ENCODE data around the gene KLHL17. TPM values are rescaled to one million over a fixed set of nuclear protein-coding genes. Genes with fewer than 3 reads are reported as not detected.

Gene KLHL17
- 18.1 and 18.5 TPM in 2 replicates for polyA plus RNA-seq (2013)

- peaks cover 42 to 54% of the 10 kb centered on the region in 2 experiments for H3K36me3 ChIP-seq (ENCODE audit: control insufficient read depth in 1 of 2, insufficient read depth in 2 of 2, low read length in 2 of 2)
- H3K27me3 ChIP-seq (ENCODE audit: insufficient read depth, low read length) = peaks cover 3% of the 10 kb centered on the region
- H4K12ac ChIP-seq (ENCODE audit: low read depth, low read length) = peak within 1 kb of the TSS; percentile 51
- H2AFZ ChIP-seq (ENCODE audit: insufficient read depth, low read length, poor library complexity) = peak within 1 kb of the TSS; percentile 67
- H3K4me2 ChIP-seq (ENCODE audit: low read length) = peak within 1 kb of the TSS; percentile 88
- H3K4me3 ChIP-seq (ENCODE audit: low read depth, low read length) = peak within 1 kb of the TSS; percentile 96
- H4K8ac ChIP-seq (ENCODE audit: low read depth, low read length) = peak within 1 kb of the TSS; percentile 85
- peaks cover 10% of the 10 kb centered on the region for H3K79me1 ChIP-seq (ENCODE audit: low read length)
- peak within 1 kb of the TSS; percentile 51 for H2BK12ac ChIP-seq (ENCODE audit: low read length)
- H3K79me2 ChIP-seq (ENCODE audit: control insufficient read depth, insufficient read depth, low read length, poor library complexity) = peaks cover 5% of the 10 kb centered on the region
- H3K4me1 ChIP-seq (ENCODE audit: control insufficient read depth in 1 of 2, insufficient read depth in 2 of 2, low read length in 2 of 2) = peaks cover 5 to 15% of the 10 kb centered on the region in 2 experiments
- peak within 1 kb of the TSS; percentile 43 for H2BK120ac ChIP-seq (ENCODE audit: insufficient read depth, low read length, poor library complexity)
- H2BK5ac ChIP-seq (ENCODE audit: low read depth, low read length, poor library complexity) = no peak within 1 kb of the TSS
- peak within 1 kb of the TSS; percentile 46 for H3K4ac ChIP-seq (ENCODE audit: low read depth, low read length)
- H3K18ac ChIP-seq (ENCODE audit: low read length) = peak within 1 kb of the TSS; percentile 57
- peak; percentile 58 to 72 for DNase-seq
- H3K9me3 ChIP-seq (ENCODE audit: insufficient read depth, low read depth, low read length) = peaks cover 4% of the 10 kb centered on the region
- no CpG with 5 or more reads among the region's 109 CpGs for WGBS (ENCODE audit: extremely low coverage, insufficient coverage, insufficient read length)
- no peak within 1 kb of the TSS for H3K27ac ChIP-seq (ENCODE audit: low read depth, low read length)
- peak within 1 kb of the TSS; percentile 66 for H3K9ac ChIP-seq (ENCODE audit: low read length)
- no peak within 1 kb of the TSS for H3K23ac ChIP-seq (ENCODE audit: low read length)
- H2AK5ac ChIP-seq (ENCODE audit: low read length) = peak within 1 kb of the TSS; percentile 5
- peak within 1 kb of the TSS; percentile 84 for H4K91ac ChIP-seq (ENCODE audit: low read depth, low read length)
- peak within 1 kb of the TSS; percentile 41 for H3K14ac ChIP-seq (ENCODE audit: low read length)
Measured at GRCh38 chr1:960363-961131, at the start of gene KLHL17. Gene KLHL17 (plus strand): TSS chr1:960584. CDS start chr1:960694, 110 bp downstream.

GRCh38 chr1:910881-911721 is 49.3 kb upstream of the KLHL17 start:
- H3K36me3 ChIP-seq (ENCODE audit: control insufficient read depth in 1 of 2, insufficient read depth in 2 of 2, low read length in 2 of 2) = no peaks in the 10 kb centered on the region

DNA sequence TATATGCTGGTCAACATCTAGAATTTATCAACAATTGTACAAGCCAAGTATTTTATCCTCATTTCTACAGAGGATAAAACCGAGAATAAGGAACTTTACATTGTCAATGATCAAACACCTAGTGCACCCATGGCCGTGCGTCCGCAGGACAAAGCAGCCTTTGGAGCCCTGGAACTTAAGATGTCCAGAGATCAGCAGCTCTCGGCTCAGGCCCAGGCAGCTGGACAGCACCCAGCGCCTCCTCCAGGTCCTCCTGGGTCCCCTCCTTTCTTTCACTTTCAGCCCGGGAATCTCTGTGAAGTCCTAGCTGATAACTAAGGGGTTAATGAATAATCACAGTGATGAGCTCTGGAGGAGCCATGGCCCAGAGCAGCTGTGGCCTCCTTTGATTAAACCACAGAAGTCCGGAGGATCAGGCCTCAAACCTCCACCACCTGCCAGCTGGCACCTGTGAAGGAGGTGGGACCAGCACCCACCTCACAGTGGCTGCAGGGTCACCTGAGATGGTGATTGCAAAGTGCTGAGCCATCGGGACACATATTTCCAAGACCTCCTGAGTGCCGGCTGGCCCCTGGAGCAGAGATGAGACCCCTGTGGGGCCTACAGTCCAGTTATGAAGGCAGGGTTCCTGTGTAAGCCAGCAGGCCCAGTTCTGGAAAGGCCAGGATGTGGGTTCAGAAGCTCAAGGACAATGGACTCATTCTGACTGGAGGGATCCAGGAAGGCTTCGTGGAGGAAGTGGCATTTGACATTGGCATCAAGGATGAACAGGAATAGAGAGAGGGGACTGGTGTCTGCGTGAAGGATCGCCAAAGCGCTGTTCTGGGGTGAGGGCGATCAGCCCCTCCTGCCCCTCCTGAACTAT is 48.3 kb upstream of the KLHL17 start:
- H2BK120ac ChIP-seq (ENCODE audit: insufficient read depth, low read length, poor library complexity) = no peak overlapping the region

More at GRCh38 chr1:910881-911721, 49.3 kb upstream of the KLHL17 start:
- Histone ChIP-seq H3K14ac (ENCODE audit: low read length) (no peak overlapping the region), H3K4me3 (ENCODE audit: low read depth, low read length) (peak overlapping the region; percentile 10), H3K79me1 (ENCODE audit: low read length) (no peaks in the 10 kb centered on the region), H3K79me2 (ENCODE audit: control insufficient read depth, insufficient read depth, low read length, poor library complexity) (no peaks in the 10 kb centered on the region), H3K4me1 (ENCODE audit: control insufficient read depth in 1 of 2, insufficient read depth in 2 of 2, low read length in 2 of 2) (no peaks in the 10 kb centered on the region), H3K4ac (ENCODE audit: low read depth, low read length) (no peak overlapping the region), H3K9me3 (ENCODE audit: insufficient read depth, low read depth, low read length) (peaks cover 4% of the 10 kb centered on the region), H2BK120ac (ENCODE audit: insufficient read depth, low read length, poor library complexity) (no peak overlapping the region), H3K9ac (ENCODE audit: low read length) (no peak overlapping the region), H3K27me3 (ENCODE audit: insufficient read depth, low read length) (no peaks in the 10 kb centered on the region), H3K18ac (ENCODE audit: low read length) (no peak overlapping the region), H2BK12ac (ENCODE audit: low read length) (no peak overlapping the region), H4K8ac (ENCODE audit: low read depth, low read length) (no peak overlapping the region), H3K27ac (ENCODE audit: low read depth, low read length) (no peak overlapping the region), H4K91ac (ENCODE audit: low read depth, low read length) (no peak overlapping the region), H4K12ac (ENCODE audit: low read depth, low read length) (no peak overlapping the region), H2AFZ (ENCODE audit: insufficient read depth, low read length, poor library complexity) (no peak overlapping the region), H2BK5ac (ENCODE audit: low read depth, low read length, poor library complexity) (no peak overlapping the region), H3K4me2 (ENCODE audit: low read length) (no peak overlapping the region), H2AK5ac (ENCODE audit: low read length) (no peak overlapping the region), H3K23ac (ENCODE audit: low read length) (no peak overlapping the region)
- peak in 1 of 2 donors; percentile 32 for DNase-seq
- no CpG with 5 or more reads among the region's 25 CpGs for WGBS (ENCODE audit: extremely low coverage, insufficient coverage, insufficient read length)

More for the DNA sequence above, 48.3 kb upstream of the KLHL17 start:
- Histone ChIP-seq H3K79me2 (ENCODE audit: control insufficient read depth, insufficient read depth, low read length, poor library complexity) (no peaks in the 10 kb centered on the region), H3K4me3 (ENCODE audit: low read depth, low read length) (no peak overlapping the region), H3K18ac (ENCODE audit: low read length) (no peak overlapping the region), H4K91ac (ENCODE audit: low read depth, low read length) (no peak overlapping the region), H3K27ac (ENCODE audit: low read depth, low read length) (no peak overlapping the region), H3K14ac (ENCODE audit: low read length) (no peak overlapping the region), H3K27me3 (ENCODE audit: insufficient read depth, low read length) (no peaks in the 10 kb centered on the region), H3K9me3 (ENCODE audit: insufficient read depth, low read depth, low read length) (peaks cover 4% of the 10 kb centered on the region), H4K12ac (ENCODE audit: low read depth, low read length) (no peak overlapping the region), H3K36me3 (ENCODE audit: control insufficient read depth in 1 of 2, insufficient read depth in 2 of 2, low read length in 2 of 2) (no peaks in the 10 kb centered on the region), H2BK5ac (ENCODE audit: low read depth, low read length, poor library complexity) (no peak overlapping the region), H3K4me2 (ENCODE audit: low read length) (no peak overlapping the region), H2BK12ac (ENCODE audit: low read length) (no peak overlapping the region), H3K4ac (ENCODE audit: low read depth, low read length) (no peak overlapping the region), H3K4me1 (ENCODE audit: control insufficient read depth in 1 of 2, insufficient read depth in 2 of 2, low read length in 2 of 2) (no peaks in the 10 kb centered on the region), H3K9ac (ENCODE audit: low read length) (no peak overlapping the region), H2AFZ (ENCODE audit: insufficient read depth, low read length, poor library complexity) (no peak overlapping the region), H3K79me1 (ENCODE audit: low read length) (no peaks in the 10 kb centered on the region), H2AK5ac (ENCODE audit: low read length) (no peak overlapping the region), H4K8ac (ENCODE audit: low read depth, low read length) (no peak overlapping the region), H3K23ac (ENCODE audit: low read length) (no peak overlapping the region)
- no CpG with 5 or more reads among the region's 15 CpGs for WGBS (ENCODE audit: extremely low coverage, insufficient coverage, insufficient read length)
- no peak for DNase-seq

All from trophoblast cell (in vitro differentiated cells and primary cell).